Neutrophil (primary cell): Measurements from ENCODE around the gene TEX101.

Experiments
- H3K27ac ChIP-seq: fragments of 200-600 bp; sonication (generic); 2 replicates; pipeline ENCODE4 v1.5.1; 2016; ENCODE audit warnings: mild to moderate bottlenecking, moderate library complexity
- H3K27me3 ChIP-seq: fragments of 200-600 bp; sonication (generic); 2 replicates; pipeline ENCODE4 v1.6.0; 2016; ENCODE audit warnings: mild to moderate bottlenecking
- H3K36me3 ChIP-seq: fragments of 200-600 bp; sonication (generic); 2 replicates; pipeline ENCODE4 v1.5.1; 2017
- H3K4me1 ChIP-seq, 2 experiments: fragments of 200-600 bp in 1 of 2; sonication (generic) in 1 of 2; 1 replicate in 1 of 2; 2 replicates in 1 of 2; pipeline versions ENCODE4 v1.5.1 to v1.6.1; 2013 to 2016; ENCODE audit warnings: low read depth in 1 of 2, low read length in 1 of 2, mild to moderate bottlenecking in 1 of 2, moderate library complexity in 1 of 2; ENCODE audit not compliant: control insufficient read depth in 1 of 2, insufficient read depth in 1 of 2
- H3K4me3 ChIP-seq, 2 experiments: fragments of 200-600 bp in 1 of 2; sonication (generic) in 1 of 2; 1 replicate in 1 of 2; 2 replicates in 1 of 2; pipeline ENCODE4 v1.5.1; 2013 to 2016; ENCODE audit warnings: low read depth in 1 of 2, low read length in 1 of 2, mild to moderate bottlenecking in 1 of 2, moderate library complexity in 1 of 2
- H3K9me3 ChIP-seq: fragments of 200-600 bp; sonication (generic); 2 replicates; pipeline ENCODE4 v1.5.1; 2016
- CTCF ChIP-seq: fragments of 200-600 bp; sonication (generic); IDR thresholded peaks from 2 replicates; pipeline ENCODE4 v1.5.1; 2016; ENCODE audit warnings: antibody characterized with exemption

Gene TEX101

GRCh38 chr19:43455321-43456113 is 40.8 kb downstream of the TEX101 start:
- Histone ChIP-seq H3K4me3 (no peak overlapping the region), H3K9me3 (no peaks in the 10 kb centered on the region), H3K36me3 (no peaks in the 10 kb centered on the region), H3K27me3 (peaks cover 17% of the 10 kb centered on the region), H3K4me1 (peaks cover 10 to 15% of the 10 kb centered on the region in 2 experiments), H3K27ac (no peak overlapping the region)
- no peak for TF ChIP-seq CTCF

- no peak overlapping the region for H3K27ac ChIP-seq
- no peaks in the 10 kb centered on the region for H3K36me3 ChIP-seq
- H3K4me1 ChIP-seq = peaks cover 12 to 17% of the 10 kb centered on the region in 2 experiments
- no peaks in the 10 kb centered on the region for H3K9me3 ChIP-seq
- peaks cover 35% of the 10 kb centered on the region for H3K27me3 ChIP-seq
- no peak overlapping the region for H3K4me3 ChIP-seq
- TF ChIP-seq CTCF = no peak
These were observed 43.1 kb downstream of the TEX101 start for GRCh38 chr19:43457809-43458208.

GRCh38 chr19:43460362-43461016 is 45.8 kb downstream of the TEX101 start:
- H3K4me3 ChIP-seq = no peak overlapping the region
- no peaks in the 10 kb centered on the region for H3K9me3 ChIP-seq
- H3K4me1 ChIP-seq = peaks cover 30 to 31% of the 10 kb centered on the region in 2 experiments
- peaks cover 53% of the 10 kb centered on the region for H3K27me3 ChIP-seq
- TF ChIP-seq CTCF = no peak
- H3K36me3 ChIP-seq = no peaks in the 10 kb centered on the region
- H3K27ac ChIP-seq = no peak overlapping the region

- no peak overlapping the region for H3K27ac ChIP-seq
- H3K9me3 ChIP-seq = no peaks in the 10 kb centered on the region
- H3K4me3 ChIP-seq = no peak overlapping the region
These were observed 46.6 kb downstream of the TEX101 start for GRCh38 chr19:43461303-43461702.

GRCh38 chr19:43462383-43462782 is 47.7 kb downstream of the TEX101 start:
- H3K36me3 ChIP-seq = no peaks in the 10 kb centered on the region
- no peak for TF ChIP-seq CTCF
- H3K4me1 ChIP-seq = peaks cover 28 to 32% of the 10 kb centered on the region in 2 experiments
- no peak overlapping the region for H3K4me3 ChIP-seq
- H3K9me3 ChIP-seq = no peaks in the 10 kb centered on the region
- H3K27me3 ChIP-seq = peaks cover 56% of the 10 kb centered on the region
- H3K27ac ChIP-seq = no peak overlapping the region

More at GRCh38 chr19:43461303-43461702, 46.6 kb downstream of the TEX101 start:
- H3K4me1 ChIP-seq = peaks cover 24 to 28% of the 10 kb centered on the region in 2 experiments
- H3K27me3 ChIP-seq = peaks cover 61% of the 10 kb centered on the region
- H3K36me3 ChIP-seq = no peaks in the 10 kb centered on the region
- TF ChIP-seq CTCF = no peak
